ENCODE results near the gene MAPK7. TPM values are rescaled to one million over a fixed set of nuclear protein-coding genes. Genes with fewer than 3 reads are reported as not detected.

Gene MAPK7
- total RNA-seq, 1 experiment from 2014 or later, result 23.3 TPM

DNA sequence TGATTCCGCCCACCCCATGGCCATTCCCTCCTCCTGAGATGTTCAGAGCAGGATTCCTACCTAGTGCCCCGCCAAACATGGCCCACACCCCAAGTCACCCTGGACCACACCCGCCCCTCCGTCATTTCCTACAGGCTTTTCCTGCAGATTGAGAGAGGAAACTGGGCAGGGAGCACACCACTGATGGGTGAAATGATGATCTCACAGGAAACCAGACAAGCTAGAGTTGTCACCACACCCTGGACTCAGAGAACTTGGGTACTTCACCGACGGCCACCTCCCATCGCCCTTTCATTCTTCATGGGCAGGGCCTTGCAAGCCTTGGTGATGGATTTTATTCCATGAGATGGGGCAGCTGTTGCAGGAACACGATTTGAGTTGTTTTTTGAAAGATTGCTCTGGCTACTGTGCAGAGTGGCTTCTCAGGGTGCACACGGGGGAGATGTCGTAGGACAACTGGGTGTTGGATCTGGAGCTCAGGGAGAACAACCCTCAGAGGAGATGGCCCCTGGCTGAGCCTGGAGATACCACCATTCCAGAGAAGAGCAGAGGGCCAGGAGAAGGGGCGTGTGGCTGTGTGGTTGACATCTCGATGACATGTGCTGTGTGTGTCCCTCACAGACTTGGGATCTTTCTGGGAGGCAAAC is 8.3 kb upstream of the MAPK7 start:
- Histone ChIP-seq H3K9me2 (ENCODE audit: insufficient read depth) (no peaks in the 10 kb centered on the region), H3K79me2 (ENCODE audit: low read depth) (no peaks in the 10 kb centered on the region), H3K4me3 (no peak overlapping the region), H3F3A (ENCODE audit: insufficient read depth, low read depth) (peaks cover 3% of the 10 kb centered on the region; the same call in 1 of the 2 replicates), H3K27me3 (ENCODE audit: insufficient read depth, low read depth) (no peaks in the 10 kb centered on the region), H3K36me3 (ENCODE audit: low read depth) (no peaks in the 10 kb centered on the region), H4K20me1 (ENCODE audit: insufficient read depth) (no peaks in the 10 kb centered on the region), H2AFZ (no peak overlapping the region), H3K4me1 (replicated peaks; ENCODE audit: insufficient read depth) (no peaks in the 10 kb centered on the region), H3K9me3 (ENCODE audit: insufficient read depth, low read depth) (no peaks in the 10 kb centered on the region), H3K27ac (no peak overlapping the region), H3K4me2 (no peak overlapping the region)
- TF ChIP-seq, protein P1, sequence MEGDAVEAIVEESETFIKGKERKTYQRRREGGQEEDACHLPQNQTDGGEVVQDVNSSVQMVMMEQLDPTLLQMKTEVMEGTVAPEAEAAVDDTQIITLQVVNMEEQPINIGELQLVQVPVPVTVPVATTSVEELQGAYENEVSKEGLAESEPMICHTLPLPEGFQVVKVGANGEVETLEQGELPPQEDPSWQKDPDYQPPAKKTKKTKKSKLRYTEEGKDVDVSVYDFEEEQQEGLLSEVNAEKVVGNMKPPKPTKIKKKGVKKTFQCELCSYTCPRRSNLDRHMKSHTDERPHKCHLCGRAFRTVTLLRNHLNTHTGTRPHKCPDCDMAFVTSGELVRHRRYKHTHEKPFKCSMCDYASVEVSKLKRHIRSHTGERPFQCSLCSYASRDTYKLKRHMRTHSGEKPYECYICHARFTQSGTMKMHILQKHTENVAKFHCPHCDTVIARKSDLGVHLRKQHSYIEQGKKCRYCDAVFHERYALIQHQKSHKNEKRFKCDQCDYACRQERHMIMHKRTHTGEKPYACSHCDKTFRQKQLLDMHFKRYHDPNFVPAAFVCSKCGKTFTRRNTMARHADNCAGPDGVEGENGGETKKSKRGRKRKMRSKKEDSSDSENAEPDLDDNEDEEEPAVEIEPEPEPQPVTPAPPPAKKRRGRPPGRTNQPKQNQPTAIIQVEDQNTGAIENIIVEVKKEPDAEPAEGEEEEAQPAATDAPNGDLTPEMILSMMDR (conservative IDR thresholded peaks at IDR 0.05), result no peak
- no peak for TF ChIP-seq EZH2 (IDR thresholded peaks at IDR 0.05; ENCODE audit: low read depth)
- no TSS peak for BruUV-seq (replicated peaks)
- intact Hi-C loops (cut with micrococcal nuclease; ENCODE audit: unreplicated experiment), result no loop called here
- DNase-seq, result no peak
- ChIA-PET POLR2A (ENCODE audit: unreplicated experiment) (no interaction called here), CTCF (interaction anchor here (0.9 kb wide), 1 partner anchor 348 kb away, joined by 3 read pairs; no protein-coding TSS in a partner anchor)

DNA sequence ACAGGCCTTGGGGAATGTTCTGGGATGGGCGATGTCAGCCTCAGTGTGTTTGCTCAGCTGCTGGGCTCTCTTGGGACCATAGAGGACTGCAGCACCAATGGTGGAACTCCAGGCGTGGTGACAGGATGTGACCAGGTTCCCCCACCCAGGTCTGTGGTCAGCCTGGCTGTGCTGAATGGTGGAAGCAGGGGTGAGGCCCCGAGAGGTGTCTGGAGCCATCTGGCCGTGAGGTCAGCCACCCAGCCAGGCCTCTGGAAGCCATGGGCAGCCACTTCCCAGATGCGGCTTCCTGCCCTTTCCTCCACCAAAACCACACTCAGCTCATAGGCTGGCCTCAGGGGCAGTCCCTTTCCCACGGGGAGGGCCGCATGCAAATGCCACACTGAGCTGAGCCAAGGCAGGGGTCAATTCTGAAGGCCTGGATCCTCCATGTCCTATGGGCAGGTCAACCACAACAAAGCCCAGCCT is 7.8 kb upstream of the MAPK7 start:
- no TSS peak for BruUV-seq (replicated peaks)
- no peaks in the 10 kb centered on the region for H3K36me3 ChIP-seq (ENCODE audit: low read depth)
- ChIA-PET CTCF (interaction anchor here (0.9 kb wide), 1 partner anchor 348 kb away, joined by 3 read pairs; no protein-coding TSS in a partner anchor), POLR2A (ENCODE audit: unreplicated experiment) (no interaction called here)
- no peaks in the 10 kb centered on the region for H3K27me3 ChIP-seq (ENCODE audit: insufficient read depth, low read depth)
- H2AFZ ChIP-seq, result no peak overlapping the region
- H4K20me1 ChIP-seq (ENCODE audit: insufficient read depth), result no peaks in the 10 kb centered on the region
- H3F3A ChIP-seq (ENCODE audit: insufficient read depth, low read depth), result peaks cover 4% of the 10 kb centered on the region; the same call in 1 of the 2 replicates
- DNase-seq, result peak in 1 of 2 experiments; percentile 59
- H3K4me3 ChIP-seq, result no peak overlapping the region
- intact Hi-C loops (cut with micrococcal nuclease; ENCODE audit: unreplicated experiment), result no loop called here
- H3K4me2 ChIP-seq, result no peak overlapping the region
- peaks cover 2% of the 10 kb centered on the region; the same call in 1 of the 2 replicates for H3K79me2 ChIP-seq (ENCODE audit: low read depth)
- H3K9me2 ChIP-seq (ENCODE audit: insufficient read depth), result no peaks in the 10 kb centered on the region
- H3K9me3 ChIP-seq (ENCODE audit: insufficient read depth, low read depth), result no peaks in the 10 kb centered on the region
- H3K27ac ChIP-seq, result no peak overlapping the region
- no peak for TF ChIP-seq EZH2 (IDR thresholded peaks at IDR 0.05; ENCODE audit: low read depth)
- TF ChIP-seq, protein P1 (conservative IDR thresholded peaks at IDR 0.05), result no peak
- H3K4me1 ChIP-seq (replicated peaks; ENCODE audit: insufficient read depth), result no peaks in the 10 kb centered on the region

DNA sequence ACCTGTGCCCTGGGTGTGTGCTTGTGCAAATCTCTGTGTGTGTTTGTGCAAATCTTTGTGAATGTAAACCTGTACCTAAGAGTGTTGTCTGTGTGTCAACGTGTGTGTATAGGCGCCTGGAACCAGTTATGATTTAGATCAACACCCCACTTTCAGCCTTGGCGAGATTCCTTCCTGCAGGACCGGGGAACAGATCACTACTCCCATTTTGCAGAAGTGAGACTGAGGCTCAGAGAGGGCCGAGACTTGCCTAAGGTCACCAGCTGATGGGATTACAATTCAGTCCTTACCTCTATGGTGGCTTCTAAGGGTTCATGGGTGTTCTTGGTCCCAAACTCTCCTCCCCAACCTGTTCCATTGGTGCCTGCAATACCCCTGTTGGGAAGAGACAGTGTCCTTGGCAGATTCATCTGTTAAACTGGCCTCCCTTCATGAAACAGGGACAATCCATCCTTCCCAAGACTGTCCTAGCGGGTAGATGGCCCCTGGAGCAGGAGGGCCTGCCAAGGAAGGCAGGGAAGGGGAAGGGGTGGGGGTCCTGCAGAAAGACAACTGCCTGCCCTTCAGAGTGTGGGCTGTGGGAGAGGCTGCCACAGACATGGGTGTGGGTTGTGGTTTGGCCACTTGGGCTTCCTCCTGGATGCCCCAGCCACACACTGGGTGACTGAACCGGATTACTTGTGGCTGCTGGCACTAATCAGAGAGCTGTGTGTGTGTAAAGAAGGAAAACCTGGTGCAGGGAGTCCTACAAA is 6.9 kb upstream of the MAPK7 start:
- no TSS peak for BruUV-seq (replicated peaks)
- Histone ChIP-seq H3K4me2 (no peak overlapping the region), H3K4me3 (no peak overlapping the region), H3K4me1 (replicated peaks; ENCODE audit: insufficient read depth) (peaks cover 7% of the 10 kb centered on the region), H2AFZ (no peak overlapping the region), H3K79me2 (ENCODE audit: low read depth) (peaks cover 10% of the 10 kb centered on the region; the same call in 1 of the 2 replicates), H4K20me1 (ENCODE audit: insufficient read depth) (no peaks in the 10 kb centered on the region), H3K27me3 (ENCODE audit: insufficient read depth, low read depth) (no peaks in the 10 kb centered on the region), H3K36me3 (ENCODE audit: low read depth) (no peaks in the 10 kb centered on the region), H3K27ac (no peak overlapping the region), H3F3A (ENCODE audit: insufficient read depth, low read depth) (peaks cover 4% of the 10 kb centered on the region; the same call in 1 of the 2 replicates), H3K9me2 (ENCODE audit: insufficient read depth) (no peaks in the 10 kb centered on the region), H3K9me3 (ENCODE audit: insufficient read depth, low read depth) (no peaks in the 10 kb centered on the region)
- DNase-seq, result no peak
- intact Hi-C loops (cut with micrococcal nuclease; ENCODE audit: unreplicated experiment), result no loop called here
- ChIA-PET CTCF (no interaction called here), POLR2A (ENCODE audit: unreplicated experiment) (no interaction called here)
- TF ChIP-seq, protein P1 (conservative IDR thresholded peaks at IDR 0.05), result no peak
- TF ChIP-seq EZH2 (IDR thresholded peaks at IDR 0.05; ENCODE audit: low read depth), result no peak
